HG02642 (cell line): ENCODE data around the gene RALGPS2.

Source experiments
- ATAC-seq: cut with Tn5 transposase; IDR thresholded peaks from one replicate; pipeline ENCODE4 v1.9.1; 2021; ENCODE audit warnings: mild to moderate bottlenecking; ENCODE audit not compliant: unreplicated experiment, poor library complexity

Gene RALGPS2

DNA sequence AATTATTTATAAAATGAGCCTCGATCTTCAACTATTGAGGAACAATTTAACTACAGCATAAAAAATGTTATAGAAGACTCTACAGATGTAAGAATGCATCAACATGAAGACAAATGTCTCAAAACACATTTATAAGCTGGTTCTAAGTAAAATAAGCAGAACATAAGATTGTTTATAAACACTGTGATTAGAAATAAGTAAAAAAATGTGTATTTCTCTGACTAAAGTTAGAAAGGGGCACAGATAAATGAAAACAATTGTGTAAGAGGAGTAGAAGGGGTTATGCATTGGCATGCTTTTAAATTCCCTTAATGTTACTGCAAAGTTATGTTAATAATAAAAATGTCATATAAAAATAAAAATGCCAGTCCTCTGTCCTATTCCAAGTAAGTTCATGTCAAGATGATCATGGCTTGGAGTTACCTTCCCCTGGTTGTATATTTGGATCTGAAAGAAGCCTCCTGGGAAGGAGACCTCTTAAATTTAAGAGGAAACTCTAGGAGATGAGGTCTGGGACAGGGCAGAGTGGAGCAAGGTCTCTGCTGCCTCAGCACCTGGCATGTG is 230.4 kb downstream of the RALGPS2 start:
- no peak for ATAC-seq

DNA sequence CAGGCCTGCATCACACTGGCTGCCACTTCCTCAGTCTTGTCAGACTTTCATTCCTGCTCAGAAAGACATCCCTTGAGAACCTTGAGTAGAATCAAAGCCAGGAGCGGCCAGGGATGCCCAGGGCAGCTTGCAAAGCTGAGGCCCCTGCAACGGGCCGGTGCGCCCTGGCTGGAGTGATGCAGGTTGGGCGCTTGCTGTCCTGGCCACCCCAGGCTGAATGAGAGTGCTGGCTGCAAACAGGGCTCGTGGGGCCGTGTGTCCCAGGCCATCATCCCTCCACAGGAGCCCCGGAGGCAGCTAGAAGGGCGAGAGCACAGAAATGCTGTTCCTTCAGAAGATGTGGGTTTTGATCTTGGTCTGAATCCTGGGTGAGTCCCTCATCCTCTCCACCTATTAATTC is 233.4 kb downstream of the RALGPS2 start:
- no peak for ATAC-seq

DNA sequence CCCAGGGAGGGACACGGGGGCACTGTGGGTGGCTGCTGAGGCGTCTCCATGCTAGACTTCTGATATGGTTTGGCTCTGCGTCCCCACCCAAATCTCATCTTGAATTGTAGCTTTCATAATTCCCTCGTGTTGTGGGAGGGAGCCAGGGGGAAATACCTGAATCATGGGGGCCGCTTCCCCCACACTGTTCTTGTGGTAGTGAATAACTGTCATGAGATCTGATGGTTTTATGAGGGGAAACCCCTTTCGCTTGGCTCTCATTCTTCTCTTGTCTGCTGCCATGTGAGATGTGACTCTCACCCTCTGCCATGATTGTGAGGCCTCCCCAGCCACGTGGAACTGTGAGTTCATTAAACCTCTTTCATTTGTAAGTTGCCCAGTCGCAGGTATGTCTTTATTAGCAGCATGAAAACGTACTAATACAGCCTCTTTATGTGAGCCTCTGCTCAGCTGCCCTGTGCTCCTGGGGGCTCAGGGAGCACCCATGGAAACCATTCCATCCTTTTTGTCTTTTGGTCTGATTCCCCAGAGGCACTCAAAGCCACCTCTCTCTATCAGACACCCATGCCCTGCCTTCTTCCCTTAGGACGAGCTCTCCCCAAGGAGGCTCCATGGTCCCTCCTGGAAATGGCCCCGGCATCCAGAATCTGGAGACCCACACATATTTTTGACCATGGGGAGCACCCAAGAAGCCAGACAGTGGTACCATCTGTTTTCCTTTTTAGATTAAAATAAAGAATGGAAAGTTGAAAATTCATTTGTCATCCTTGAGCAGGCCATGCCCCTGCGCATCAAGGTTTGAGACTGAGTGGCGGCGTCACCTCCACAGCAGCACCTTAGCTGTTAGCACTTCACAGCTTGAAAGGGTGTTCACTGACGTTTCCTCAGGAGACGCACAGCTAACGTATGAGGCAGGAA is 234.8 kb downstream of the RALGPS2 start:
- ATAC-seq: no peak

DNA sequence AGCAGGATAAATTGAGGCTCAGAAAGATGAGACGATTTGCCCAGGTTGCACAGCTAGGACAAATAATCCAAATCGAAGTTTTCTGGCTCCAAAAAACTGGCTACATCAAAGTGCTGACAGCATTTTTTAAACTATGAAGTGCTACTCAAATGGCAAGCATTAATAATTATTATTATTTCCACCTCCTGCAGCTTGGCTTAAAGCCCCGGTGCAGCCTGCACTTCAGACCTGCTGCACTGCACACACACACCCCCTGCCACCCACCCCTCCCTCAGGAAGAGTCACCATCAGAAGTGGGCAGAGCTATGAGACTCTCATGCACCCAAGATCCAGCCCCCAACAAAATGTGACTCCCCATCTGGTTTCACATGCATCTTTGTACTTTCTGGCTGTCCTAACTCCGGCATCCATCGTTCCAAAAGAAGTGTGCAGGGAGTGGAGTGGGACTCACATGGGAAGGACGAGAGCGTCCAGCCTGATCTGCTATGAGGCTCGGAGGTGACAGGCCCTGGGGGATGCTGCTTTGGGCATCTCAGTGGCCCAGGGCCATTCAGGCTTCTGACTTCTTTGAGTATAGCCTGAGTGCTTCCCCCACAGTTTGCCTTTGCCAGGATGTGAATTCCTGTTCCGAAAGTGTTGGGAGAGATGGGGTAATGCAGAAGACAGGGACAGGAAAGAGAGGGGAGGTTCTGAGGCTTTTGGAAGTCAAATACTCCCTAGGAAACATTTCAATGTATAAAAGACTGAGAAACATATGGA is 235.6 kb downstream of the RALGPS2 start:
- ATAC-seq: no peak

DNA sequence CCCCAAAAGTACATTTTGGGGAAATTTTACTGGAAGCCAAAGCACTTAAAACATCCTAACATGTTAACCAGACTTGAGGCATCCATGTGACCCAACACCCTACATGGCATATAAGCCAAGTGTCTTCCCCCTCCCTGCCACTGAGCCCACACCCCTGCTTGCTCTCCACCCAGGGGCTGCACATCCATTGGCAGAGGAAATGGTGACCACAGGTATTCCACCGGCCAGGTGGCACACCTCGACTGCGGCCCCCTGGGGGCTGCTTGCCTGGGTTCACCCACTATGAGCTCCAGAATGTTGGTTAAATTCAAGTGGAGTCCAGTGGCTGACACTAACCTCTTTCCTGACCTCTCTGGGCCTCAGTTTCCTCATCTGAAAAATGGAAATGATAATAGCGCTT is 236.3 kb downstream of the RALGPS2 start:
- no peak for ATAC-seq

DNA sequence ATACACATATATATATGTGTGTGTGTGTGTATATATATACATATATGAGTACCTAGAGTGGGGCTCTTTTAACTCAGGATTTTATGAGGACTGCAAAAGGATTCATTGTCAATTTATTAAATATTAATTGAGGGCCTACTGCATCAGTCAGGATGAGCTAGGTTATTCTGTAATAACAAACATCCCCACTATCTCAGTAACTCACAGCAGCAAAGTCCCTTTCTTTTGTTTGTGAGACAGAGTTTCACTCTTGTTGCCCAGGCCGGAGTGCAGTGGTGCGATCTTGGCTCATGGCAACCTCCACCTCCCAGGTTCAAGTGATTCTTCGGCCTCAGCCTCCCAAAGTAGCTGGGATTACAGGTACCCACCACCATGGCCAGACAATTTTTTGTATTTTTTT is 236.8 kb downstream of the RALGPS2 start:
- no peak for ATAC-seq

DNA sequence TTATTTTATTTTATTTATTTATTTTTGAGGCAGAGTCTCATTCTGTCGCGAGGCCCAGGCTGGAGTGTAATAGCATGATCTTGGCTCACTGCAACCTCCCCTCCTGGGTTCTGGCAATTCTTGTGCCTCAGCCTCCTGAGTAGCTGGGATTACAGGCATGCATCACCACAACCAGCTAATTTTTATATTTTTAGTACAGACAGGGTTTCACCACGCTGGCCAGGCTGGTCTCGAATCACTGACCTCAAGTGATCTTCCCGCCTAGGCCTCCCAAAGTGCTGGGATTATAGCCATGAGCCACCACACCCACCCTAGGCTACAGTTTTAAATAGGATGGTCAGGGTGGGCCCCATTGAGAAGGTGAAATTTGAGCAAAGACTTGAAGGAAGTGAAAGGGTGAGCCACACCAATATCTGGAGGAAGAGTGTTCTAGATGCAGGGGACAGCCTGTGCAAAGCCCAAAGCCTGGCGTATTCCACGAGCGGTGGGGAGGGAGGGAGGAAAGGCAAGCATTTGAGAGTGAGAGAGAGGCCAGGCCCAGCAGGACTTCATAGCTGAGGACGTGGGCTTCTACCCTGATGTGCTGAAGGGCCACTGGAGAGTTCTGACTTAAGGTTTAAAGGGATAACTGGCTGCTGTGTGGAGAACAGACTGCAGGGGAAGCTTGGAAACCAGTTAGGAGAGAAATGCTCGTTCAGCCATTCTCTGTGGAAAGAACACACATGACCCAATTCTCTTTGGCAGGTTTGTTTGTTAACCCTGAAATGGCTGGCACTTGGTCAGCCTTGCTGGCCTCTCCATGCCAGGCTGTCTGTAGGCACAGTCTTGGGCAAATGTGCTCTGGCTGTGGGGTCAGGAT is 238.0 kb downstream of the RALGPS2 start:
- no peak for ATAC-seq

DNA sequence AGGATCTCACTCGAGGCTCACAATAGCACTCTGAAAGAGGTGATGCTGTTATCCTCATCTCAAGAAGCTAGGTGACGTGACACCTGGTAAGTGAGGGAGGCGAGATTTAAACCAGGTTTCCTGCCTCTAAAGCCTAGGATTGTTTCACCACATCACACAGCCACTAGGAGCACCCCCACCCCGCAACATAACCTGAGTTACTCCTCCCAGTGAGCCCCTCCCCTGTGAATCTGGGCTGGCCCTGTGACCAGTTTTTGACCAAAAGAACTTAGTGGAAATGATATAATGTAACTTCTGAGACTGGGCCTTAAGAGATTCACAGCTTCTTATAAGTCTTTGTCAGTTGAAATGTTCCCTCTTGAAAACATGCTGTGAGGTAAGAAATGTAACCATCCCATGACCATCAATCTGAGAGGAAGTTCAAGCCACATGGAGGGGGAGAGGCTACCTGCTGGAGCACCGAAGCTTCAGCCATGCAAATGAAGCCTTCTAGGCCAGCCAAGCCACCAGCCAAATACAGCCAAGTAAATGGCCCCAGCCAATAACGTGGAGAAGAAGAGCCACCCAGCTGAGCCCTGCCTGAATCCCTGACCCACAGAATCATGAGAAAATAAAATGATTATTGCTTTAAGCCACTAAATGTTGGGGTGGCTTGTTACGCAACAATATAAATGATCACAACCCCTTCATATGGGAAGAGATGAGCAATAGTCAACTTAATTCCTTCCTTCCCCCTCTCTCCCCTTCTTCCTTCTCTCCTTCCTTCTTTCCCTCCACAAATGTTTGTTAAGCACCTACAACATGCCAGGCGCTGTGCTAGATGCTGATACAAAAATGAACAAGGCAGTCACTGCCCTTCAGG is 239.7 kb downstream of the RALGPS2 start:
- ATAC-seq: no peak

DNA sequence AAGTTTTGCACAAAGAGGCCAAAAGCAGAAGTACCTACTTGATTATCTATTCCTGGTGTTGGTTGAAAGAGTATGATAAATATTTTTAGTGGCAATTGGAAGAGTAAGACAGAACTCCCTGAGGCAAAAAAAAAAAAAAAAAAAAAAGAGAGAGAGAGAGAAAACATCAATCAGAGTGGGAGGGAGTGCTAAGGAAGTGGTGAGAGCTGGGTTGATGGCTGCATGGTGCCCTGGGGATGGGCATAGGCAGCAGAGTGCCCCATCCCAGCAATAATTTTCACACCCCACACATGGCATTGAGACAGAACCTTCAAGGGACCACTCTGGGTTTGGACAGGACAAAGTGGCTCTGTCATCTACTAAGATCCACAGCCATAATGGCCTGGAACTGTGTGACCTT is 241.3 kb downstream of the RALGPS2 start:
- ATAC-seq: no peak

DNA sequence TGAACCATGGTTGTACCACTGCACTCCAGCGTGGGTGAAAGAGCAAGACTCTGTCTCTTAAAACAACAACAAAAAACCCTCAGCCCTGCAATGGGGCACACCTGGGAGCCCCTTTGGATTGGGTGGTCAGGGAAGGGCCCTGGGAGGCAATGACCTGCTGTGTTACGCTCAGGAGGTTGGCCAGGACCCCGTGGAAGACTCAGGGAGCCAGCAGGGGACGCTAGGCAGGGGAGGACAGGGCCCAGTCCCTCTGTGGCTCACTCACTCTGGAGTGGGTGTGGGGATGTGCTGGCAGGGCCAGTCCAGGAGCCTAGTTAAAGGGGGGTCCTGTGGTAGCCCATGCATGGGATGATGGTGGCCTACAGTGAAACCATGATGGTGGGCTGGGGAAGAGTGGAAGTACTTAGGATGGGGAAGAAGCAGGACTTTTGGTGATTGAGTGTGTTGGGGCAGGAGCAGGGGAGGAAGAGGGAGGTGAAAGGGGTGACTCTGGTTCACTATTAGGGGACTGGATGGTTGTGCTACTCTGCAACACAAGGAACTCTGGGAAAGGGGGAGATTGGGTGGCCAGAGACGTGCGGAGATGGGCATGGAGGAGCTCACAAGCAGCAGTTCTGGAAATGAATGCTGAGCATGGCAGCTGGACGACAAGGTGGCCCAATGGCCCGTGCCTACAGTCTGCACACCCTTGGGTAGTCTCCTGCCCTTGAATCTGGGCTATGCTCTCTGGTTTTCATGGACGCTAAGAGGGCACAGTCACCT is 244.4 kb downstream of the RALGPS2 start:
- ATAC-seq: no peak

DNA sequence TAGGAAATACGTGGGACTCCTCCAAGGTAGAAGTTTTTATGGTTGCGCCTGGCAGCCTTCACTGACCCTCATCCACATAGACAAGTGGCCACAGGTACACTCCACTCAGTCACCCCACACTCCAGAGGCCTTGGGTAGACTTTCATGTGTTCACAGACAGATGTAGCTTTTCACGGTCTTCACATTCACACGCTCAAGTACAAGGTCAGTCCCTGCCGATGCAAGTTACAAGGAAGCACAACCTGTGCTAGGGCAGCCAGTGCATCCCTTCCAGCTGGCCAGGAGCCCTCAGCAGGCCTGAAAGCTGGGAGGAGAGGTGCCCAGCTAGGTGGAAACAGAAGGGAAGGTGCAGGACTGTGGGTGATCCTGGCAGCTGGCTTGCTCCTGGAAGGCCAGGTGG is 245.1 kb downstream of the RALGPS2 start:
- no peak for ATAC-seq
